NCI-H187 (cell line): ENCODE data around the gene IGFBP7.

ENCODE experiments used
- DNase-seq, 2 experiments: peaks; one replicate each; lab custom pipeline; 2025; lab: John Stamatoyannopoulos, UW

IGFBP7 gene

GRCh38 chr4:57129477-57129876 lies 19.3 kb upstream of the IGFBP7 start:
- DNase-seq = no peak

- no peak for DNase-seq
Observed at GRCh38 chr4:57127361-57127760, 17.2 kb upstream of the IGFBP7 start.

GRCh38 chr4:57125996-57126395 lies 15.8 kb upstream of the IGFBP7 start:
- DNase-seq = peak in 1 of 2 experiments; percentile 6

GRCh38 chr4:57124145-57124544 lies 14.0 kb upstream of the IGFBP7 start:
- DNase-seq = no peak

DNA sequence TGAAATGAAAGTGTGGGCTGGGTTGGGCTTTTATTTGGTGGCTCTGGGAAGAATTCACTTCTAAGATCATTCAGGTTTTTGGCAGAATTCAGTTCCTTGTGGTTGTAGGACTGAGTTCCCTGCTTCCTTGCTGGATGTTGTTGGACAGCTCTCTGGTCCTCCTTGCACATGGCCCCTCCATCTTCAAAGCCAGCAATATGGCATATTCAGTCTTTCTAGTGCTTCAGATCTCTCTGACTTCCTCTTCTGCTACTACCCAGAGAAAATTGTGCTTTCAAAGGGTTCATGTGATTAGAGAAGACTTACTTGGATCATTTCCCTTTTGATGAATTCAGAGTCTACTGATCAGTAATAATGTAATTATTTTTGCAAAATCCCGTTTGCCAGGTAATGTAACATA lies 12.8 kb upstream of the IGFBP7 start:
- DNase-seq = no peak

- no peak for DNase-seq
Observed at GRCh38 chr4:57119054-57119651, 9.0 kb upstream of the IGFBP7 start.

DNA sequence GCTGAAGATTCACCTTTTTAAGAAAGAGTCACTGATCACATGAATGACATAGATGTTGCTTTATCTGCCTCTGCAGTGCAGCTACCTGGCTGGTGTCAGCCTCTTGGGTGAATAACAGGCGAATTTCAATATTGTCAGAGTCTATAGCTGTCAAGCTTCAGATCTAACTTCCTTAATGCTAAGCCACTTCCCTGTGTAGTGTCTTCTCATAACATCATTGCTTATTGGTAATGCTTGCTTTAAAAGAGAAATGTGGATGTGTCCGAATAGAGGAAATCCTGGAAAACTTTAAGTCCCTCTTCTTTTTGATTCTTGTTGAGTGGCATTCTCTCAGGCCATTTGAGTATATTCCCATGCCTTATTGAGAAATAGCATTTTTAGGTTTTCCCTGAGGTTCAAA lies 7.3 kb upstream of the IGFBP7 start:
- DNase-seq = no peak

GRCh38 chr4:57116245-57116644 lies 6.1 kb upstream of the IGFBP7 start:
- no peak for DNase-seq

DNA sequence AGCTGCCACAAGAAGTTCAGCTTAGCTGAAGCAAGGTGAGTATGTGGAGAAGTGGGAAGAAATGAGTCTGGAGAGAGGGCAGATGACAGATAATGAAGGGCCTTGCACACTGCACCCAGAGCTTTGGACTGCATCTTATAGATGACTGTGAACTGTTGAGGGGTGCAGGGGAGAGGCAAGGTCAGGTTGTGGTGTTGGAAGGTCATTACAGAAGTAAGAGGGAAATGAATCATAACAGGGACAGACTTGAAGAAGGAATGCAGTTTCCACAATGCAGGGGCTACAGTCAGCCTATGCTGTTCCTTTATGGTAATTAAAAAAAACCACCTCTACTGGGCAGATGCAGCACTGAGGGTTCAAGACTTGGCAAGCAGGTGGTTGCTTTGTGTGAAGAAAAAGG lies 4.8 kb upstream of the IGFBP7 start:
- DNase-seq = no peak

DNA sequence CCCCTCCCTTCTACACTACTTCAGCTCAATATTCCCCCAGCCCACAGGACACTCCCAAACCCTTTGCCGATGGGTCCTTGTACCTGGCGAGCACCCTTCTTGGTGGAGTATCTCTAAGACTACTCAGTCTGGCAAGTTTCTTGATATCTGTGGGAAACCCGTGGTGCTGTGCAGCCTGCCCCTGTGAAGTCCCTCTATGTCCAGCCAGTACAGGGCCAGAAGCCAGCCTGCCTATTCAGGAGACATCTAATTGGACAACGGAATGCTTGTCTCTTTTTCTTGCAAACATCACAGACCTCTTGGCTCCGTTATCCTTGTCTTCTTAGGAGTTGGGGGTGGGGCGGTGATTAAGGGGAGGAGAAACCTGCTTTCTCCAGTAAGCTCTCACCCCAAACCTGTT lies 3.7 kb upstream of the IGFBP7 start:
- no peak for DNase-seq

GRCh38 chr4:57110640-57111511 lies 691 bp upstream of the IGFBP7 start:
- no peak for DNase-seq

DNA sequence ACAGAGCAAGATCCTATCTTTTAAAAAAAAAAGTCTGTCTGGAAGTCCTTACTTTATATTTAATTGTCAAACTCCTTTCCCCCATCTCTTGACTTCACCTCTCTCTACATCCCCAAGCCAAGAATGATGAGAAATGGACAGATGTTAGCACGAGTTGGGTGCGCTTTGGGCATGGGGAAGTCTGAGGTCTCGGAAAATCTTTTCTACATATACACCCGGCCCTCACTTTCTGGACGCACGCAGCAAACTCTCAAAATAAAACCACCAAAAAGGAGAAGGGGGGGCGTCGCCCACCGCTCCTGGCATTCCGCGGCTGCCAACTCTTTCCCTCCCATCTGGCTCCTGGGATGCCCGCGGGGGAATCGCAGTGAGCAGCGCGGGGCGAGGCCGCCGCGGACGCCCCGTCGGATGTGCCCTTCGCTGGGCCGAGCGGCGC lies 756 bp downstream of the IGFBP7 start:
- no peak for DNase-seq

DNA sequence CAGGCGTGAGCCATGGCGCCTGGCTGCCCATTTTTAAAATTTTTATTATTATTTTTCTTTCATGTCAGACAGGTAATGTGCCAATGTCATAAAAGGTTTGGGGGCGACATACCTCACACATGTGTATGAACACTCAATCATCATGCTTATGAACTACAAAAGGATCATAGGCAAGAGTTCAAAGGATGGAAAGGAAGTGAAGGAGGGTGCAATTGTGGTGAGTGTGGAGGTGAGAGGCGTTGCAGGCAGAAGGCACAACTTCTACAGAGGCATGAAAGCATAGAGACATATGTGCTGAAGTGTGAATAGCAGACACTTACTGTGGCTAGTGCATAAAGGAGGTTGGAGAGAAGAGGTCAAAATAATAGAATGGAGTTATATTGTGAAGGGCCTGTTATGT lies 4.0 kb downstream of the IGFBP7 start:
- DNase-seq = no peak

DNA sequence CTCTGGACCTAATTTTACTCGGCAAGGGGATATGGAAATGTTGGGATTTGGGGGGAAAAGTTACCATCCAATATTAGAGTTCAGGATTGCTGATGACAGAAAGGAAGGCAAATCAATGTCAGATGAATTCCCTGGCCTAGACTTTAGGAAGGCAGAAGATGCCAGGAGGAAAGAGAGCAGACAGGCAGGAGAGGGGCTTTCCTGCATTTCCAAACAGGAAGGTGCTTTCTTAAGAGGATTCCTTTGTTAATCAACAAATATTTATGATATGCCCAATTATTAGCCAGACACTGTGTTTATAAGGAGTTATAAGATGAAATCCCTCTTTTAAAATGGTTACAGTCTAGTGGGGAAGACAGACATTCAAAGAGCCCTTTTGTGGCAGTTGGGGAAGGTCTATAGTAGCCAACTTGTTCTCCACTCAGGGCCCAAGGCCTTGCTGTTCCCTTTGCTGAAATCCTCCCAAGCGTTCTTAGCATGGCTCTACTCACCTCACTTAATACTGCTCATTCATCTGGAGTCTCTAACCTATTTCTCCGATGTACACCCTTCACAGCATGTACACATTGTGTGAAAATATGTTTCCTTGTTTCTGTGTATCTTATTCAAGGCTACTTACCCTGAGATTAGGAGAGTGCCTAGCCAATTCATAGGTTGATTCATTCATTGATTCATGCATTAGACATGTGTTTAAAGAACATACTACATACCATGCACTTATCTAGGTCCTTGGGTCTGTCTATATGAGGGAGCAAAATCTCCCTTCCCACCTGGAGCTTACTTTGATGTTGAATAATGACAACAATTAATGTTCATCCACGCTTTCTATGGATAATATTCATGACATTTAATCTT lies 5.3 kb downstream of the IGFBP7 start:
- no peak for DNase-seq

DNA sequence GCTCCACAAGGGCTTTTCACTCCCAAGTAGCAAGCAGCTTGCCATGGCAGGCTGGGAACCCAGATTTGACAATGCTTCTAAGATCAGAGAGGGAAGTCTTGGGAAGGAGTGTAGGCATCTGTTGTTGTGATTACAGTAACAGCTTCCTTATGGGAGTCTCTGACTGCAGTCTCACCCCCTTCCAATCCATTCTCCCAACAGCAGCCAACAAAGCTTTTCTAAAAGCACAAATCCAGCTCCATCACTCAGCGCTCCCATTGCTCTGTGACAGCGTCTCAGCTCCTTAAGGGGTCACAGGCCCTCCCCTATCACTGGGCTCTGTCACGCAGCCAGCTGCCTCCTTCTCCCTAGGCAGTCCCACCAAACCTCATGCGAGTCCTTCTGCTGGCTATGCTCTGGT lies 7.1 kb downstream of the IGFBP7 start:
- no peak for DNase-seq

GRCh38 chr4:57102050-57102624 lies 8.0 kb downstream of the IGFBP7 start:
- DNase-seq = no peak

DNA sequence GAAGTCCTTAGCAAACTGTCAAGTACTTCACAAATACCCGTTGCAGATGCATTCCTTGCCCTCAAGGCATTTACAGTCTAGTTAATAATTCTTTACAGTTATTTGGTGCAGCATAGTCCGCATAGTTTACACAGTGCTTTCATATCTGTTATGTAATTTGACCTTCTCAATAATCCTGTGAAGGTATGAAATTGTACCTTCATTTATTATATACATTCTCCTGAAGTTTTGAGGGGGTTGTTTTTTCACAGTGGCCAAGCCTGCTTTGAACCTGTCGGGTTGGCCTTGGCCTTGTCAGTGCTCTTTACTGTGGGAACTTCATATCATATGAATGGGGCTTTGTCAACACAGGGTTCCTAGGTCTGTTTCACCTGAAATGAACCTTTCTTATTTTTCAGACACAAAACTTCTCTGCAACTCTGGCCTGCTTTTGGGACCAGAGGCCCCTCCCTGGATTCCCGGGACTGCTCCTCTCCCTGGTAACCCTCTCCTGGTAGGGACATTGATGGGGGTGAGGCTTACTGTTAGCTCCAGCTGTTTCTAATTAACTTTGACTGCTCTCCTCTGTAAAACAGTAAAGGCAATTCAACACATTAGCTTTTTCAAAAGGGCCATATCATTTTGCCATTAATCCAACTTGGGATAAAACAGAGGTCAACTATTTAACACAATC lies 9.1 kb downstream of the IGFBP7 start:
- DNase-seq = no peak

DNA sequence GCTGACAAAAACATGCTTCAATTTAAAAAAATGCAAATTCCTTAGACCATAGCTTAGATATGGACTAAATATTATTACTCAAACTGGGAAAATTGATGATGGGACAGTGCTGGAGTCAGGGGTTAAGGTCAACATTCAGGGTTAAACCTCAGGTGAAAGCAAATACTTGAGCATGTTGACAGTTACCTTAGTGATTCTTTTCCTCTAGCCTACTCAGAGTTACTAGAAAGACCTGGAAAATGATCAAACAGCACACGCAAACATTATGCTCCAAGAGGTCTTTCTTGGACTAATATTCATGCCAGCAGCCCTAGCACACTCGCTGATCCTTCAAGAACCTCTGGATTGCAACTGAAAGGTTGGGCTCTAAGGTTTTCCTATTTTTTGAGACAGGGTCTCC lies 10.8 kb downstream of the IGFBP7 start:
- DNase-seq = no peak

DNA sequence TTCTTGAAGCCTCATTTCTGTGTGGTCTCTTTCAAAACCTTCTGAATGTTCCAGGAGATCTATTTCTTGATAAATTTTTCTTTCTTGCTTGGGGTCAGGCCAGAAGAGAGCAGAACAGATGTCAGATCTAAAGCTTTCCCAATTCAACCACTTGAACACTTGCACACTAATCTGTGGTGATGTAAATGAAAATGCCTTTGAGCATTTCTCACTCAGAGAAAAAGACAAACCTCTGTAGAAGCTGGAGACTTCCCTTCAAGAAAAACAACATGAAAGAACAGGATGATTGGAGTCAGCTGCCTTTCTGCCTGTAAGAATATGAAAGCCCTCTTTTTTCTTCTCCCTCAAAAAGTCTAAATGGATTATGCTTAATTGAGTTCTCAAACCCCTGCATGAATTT lies 11.2 kb downstream of the IGFBP7 start:
- no peak for DNase-seq

- DNase-seq = no peak
Observed at GRCh38 chr4:57098415-57098814, 11.8 kb downstream of the IGFBP7 start.

DNA sequence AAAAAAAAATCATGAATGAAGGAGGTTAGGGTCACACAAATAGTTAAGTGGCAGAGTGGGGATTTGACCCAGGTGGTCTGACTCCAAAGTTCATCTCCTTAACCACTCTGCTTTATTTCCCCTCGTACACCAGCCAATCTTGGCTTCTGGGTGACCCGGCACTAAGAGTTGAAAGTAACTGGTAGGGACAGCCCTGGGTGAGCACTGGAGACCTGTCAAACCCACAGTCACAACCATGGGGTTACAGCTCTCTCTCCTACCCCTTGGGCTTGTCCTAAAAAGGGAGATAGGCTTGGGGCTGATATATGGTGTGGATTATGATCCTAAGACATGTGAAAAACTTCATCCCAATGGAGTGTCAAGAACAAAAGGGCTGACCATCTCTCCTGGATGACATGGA lies 12.5 kb downstream of the IGFBP7 start:
- DNase-seq = no peak

- no peak for DNase-seq
Observed at GRCh38 chr4:57095956-57096355, 14.2 kb downstream of the IGFBP7 start.
